GM10248 (cell line): ENCODE data around the gene TGFBR3.

ENCODE experiments used
- CTCF ChIA-PET: fragments of 300-600 bp; sonication (Branson Sonifier 250); formaldehyde crosslinking; extraction: SDS; loops from one replicate; lab custom pipeline; 2021; ENCODE audit warnings: antibody characterized with exemption; lab: Yijun Ruan, JAX
- POLR2A ChIA-PET: fragments of 350-650 bp; sonication (Branson Sonifier 250); formaldehyde crosslinking; extraction: SDS; loops from one replicate; lab custom pipeline; 2020; ENCODE audit warnings: antibody characterized with exemption; lab: Yijun Ruan, JAX
- DNase-seq: peaks from one replicate; pipeline ENCODE4 v3.0.0; 2012; ENCODE audit errors: extremely low spot score
- TF ChIP-seq, protein P1 (sequence below): IDR thresholded peaks from 2 replicates; pipeline ENCODE4 v1.5.1; 2012; ENCODE audit warnings: mild to moderate bottlenecking, low read depth; ENCODE audit errors: extremely low read depth, missing control alignments, control extremely low read depth

TGFBR3 gene

DNA sequence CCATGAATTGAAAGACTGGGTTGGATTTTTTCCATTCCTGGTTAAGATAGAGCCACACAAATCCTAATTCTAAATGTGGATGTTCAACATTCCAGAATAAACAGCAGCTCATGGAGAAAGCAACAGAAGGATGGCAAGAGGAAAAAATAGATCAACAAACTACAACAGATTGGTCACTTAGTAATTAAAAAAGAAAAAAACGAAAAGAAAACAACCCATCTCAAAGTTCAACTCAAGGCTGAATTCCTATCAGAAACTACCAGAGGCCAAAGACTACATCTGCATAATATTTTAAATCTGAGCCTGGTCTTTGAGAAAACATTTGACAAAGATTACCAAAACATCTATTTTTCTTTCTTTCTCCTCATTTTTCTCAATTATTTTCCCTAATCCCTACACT lies 69.9 kb downstream of the TGFBR3 start:
- TF ChIP-seq, protein P1, sequence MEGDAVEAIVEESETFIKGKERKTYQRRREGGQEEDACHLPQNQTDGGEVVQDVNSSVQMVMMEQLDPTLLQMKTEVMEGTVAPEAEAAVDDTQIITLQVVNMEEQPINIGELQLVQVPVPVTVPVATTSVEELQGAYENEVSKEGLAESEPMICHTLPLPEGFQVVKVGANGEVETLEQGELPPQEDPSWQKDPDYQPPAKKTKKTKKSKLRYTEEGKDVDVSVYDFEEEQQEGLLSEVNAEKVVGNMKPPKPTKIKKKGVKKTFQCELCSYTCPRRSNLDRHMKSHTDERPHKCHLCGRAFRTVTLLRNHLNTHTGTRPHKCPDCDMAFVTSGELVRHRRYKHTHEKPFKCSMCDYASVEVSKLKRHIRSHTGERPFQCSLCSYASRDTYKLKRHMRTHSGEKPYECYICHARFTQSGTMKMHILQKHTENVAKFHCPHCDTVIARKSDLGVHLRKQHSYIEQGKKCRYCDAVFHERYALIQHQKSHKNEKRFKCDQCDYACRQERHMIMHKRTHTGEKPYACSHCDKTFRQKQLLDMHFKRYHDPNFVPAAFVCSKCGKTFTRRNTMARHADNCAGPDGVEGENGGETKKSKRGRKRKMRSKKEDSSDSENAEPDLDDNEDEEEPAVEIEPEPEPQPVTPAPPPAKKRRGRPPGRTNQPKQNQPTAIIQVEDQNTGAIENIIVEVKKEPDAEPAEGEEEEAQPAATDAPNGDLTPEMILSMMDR: no peak
- POLR2A ChIA-PET: no interaction called here
- no peak for DNase-seq
- CTCF ChIA-PET: interaction anchor here (1.6 kb wide), 1 partner anchor 19 kb away, joined by 6 read pairs; no protein-coding TSS in a partner anchor

DNA sequence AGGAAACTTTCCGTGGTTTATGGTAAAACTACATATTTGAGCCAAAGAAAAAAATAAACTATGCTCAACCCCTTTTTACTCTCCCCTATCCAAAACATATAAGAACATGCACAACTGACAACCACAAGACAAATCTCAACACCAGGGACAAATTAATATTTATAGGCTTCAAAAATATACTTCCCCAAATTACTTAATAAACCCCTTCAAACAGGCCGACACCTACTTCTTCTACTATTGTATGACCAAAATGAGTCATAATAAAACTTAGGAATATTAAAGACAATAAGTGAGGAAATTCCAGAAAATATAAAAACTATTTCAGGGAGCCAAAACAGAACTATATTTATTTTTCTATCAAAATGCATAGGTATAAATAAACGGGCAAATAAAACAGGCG lies 71.5 kb downstream of the TGFBR3 start:
- no peak for DNase-seq
- POLR2A ChIA-PET: no interaction called here
- CTCF ChIA-PET: interaction anchor here (1.3 kb wide), 1 partner anchor 10 kb away, joined by 3 read pairs; no protein-coding TSS in a partner anchor
- TF ChIP-seq, protein P1: no peak

DNA sequence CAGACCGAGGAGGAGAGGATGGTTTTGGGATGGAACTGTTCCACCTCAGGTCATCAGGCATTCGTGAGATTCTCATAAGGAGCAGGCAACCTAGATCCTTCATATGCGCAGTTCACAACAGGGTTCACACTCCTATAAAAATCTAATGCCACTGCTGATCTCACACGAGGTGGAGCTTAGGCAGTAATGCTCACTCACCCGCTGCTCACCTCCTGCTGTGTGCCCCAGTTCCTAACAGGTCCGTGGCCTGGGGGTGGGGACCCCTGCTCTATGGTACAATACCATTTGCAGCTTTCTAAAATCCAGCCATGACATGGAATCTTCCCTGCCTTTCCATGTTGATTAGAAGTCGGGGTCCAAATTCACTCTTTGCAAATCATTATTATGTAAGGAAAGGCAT lies 72.1 kb downstream of the TGFBR3 start:
- CTCF ChIA-PET: interaction anchor here (1.3 to 1.6 kb wide), 2 partner anchors 9 to 18 kb away, joined by 3 to 5 read pairs; no protein-coding TSS in a partner anchor
- POLR2A ChIA-PET: no interaction called here
- TF ChIP-seq, protein P1: no peak
- no peak for DNase-seq

DNA sequence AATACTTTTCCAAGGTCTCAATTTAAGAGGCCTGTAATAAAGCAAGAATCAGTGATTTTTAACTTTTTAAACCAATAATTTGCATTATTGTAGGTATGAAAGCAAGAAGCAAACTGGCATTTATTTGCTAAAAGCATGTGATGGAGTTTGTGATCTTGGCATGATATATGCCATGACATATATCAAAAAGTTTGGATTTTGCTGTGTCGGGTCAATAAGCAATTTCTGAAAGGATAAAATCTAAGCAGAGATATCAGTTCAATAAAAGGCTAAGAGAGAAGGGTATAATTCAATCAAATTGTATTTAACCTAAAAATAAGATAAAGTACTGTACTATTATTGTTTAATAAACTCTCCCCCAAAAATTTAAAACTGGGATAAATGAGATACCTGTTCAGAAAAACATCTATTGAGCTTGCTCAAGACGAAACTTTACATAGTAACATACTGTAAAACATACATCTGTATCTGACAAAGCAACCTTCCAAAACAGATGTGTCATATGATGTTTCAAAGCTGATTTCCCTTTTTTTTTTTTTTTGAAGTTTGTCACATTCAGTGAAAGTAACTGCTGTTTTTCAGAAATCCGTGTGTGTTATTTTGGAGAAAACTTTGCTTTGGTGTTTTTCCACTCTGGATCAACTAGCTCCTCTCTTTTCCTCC lies 74.5 kb downstream of the TGFBR3 start:
- TF ChIP-seq, protein P1: no peak
- DNase-seq: no peak
- ChIA-PET CTCF (interaction anchor here (0.7 to 2.2 kb wide), 7 partner anchors 10 to 58 kb away, joined by 3 to 10 read pairs (median 4); no protein-coding TSS in a partner anchor), POLR2A (no interaction called here)

DNA sequence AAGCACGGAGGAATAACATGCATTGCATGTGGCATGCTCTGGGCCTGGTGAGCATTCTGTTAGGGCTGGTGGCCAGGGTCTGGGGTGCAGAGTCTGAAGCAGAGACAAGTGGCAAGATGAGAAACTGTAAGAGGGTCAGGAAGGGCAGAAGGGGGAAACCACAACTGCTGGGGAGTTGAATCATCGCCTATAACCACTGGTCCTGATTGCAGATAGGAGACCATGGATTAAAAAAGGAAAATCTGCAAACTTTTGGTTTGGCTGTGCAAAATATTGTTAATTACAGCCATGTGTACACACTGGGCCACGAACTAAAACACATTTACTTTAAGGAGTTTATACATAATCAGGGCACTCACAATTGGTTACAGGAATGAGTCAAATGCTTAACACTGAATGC lies 76.6 kb downstream of the TGFBR3 start:
- POLR2A ChIA-PET: no interaction called here
- no peak for DNase-seq
- TF ChIP-seq, protein P1: no peak
- CTCF ChIA-PET: interaction anchor here (0.8 to 2.2 kb wide), 3 partner anchors 10 to 21 kb away, joined by 3 to 10 read pairs (median 8); no protein-coding TSS in a partner anchor

DNA sequence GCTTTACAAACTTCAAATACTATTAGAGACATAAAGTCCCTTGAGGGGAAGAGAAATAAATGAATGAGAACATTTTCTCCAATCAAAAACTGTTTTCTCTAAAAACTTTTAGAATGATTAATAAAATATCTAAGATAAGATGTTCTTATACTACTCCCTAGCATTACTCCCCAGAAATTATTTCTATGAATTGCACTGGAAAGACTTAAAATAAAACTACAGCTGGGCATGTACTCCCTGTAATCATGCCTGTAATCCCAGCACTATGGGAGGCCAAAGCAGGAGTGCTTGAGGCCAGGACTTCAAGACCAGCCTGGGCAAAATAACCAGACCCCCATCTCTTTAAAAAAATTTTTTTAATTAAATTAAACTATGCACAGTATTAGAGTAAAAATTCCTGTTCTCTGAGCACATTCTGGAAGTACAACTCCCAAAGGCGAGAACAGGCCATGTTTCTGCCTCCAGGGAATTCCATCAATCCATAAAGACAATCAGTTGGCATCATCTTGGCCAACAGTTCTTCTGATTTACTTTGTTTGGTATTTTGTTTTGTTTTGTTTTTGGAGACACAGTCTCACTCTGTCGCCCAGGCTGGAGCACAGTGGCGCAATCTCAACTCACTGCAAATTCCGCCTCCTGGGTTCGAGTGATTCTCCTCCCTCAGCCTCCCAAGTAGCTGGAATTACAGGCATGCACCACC lies 77.9 kb downstream of the TGFBR3 start:
- TF ChIP-seq, protein P1: no peak
- CTCF ChIA-PET: interaction anchor here (1.8 kb wide), 1 partner anchor 10 kb away, joined by 6 read pairs; no protein-coding TSS in a partner anchor

More for the DNA sequence above, 77.9 kb downstream of the TGFBR3 start:
- POLR2A ChIA-PET: no interaction called here
- DNase-seq: no peak
